ENCODE measurements around the gene IFT57. TPM values are rescaled to one million over a fixed set of nuclear protein-coding genes. Genes with fewer than 3 reads are reported as not detected.

The IFT57 gene
- total and polyA plus RNA-seq, 10 of the 15 experiments (the other 5 are each of a cell fraction or from before 2014, with no cell fraction given) = 1.8 to 25.0 (median 7.5) TPM

DNA sequence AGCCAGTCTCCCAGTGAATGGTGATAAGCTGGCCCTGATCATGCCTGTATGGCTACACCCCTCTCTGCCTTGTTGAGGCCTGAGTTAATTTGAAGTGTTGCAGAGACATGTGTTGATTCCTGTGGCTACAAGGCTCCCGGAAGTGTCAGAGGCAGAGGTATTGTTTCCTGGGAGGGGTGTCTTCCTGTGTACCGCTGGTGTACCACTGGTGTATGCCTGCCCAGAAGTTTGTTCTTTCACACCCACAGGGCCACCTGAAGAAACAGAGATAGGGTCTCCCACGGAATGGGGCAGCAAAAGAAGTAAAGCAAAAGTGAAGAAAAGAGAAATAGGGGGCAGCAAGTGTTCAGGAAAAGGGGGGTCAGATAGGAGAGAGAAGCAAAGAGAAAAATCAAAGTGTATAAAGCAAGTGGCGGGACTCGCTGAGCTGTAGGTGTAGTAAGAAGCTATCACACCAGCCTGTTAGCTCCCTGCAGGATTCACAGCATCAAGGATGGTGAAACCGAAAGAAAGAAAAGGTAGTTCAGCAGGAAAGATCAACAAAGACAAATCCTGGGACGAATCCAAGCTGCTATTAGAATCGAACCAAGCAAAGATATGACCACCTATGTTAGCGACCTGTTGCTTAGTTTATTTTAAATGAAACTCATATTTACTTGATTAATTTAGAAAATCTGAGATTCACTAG lies 94.8 kb downstream of the IFT57 start:
- POLR2A ChIA-PET = interaction anchor here (4.8 kb wide), 1 partner anchor 27 kb away, joined by 25 read pairs; no protein-coding TSS in a partner anchor
- BruUV-seq (replicated peaks) = no TSS peak
- H3K9me3 ChIP-seq (replicated peaks; ENCODE audit: control insufficient read depth, insufficient read depth, low read length) = no peaks in the 10 kb centered on the region; the same call in 2 of the 3 replicates
- RAD21 ChIA-PET (ENCODE audit: unreplicated experiment) = interaction anchor here (1.0 to 5.7 kb wide), 6 partner anchors 25 to 278 kb away, joined by 3 to 23 read pairs (median 3); no protein-coding TSS in a partner anchor
- peak overlapping the region; percentile 100 for H3K27ac ChIP-seq (ENCODE audit: control insufficient read depth, insufficient read depth)
- peak; percentile 34 for DNase-seq (ENCODE audit: low read depth, low spot score)
- CTCF ChIA-PET = interaction anchor here (1.0 to 1.9 kb wide), 4 partner anchors 25 to 95 kb away, joined by 3 to 6 read pairs (median 4); no protein-coding TSS in a partner anchor
- no peaks in the 10 kb centered on the region for H3K27me3 ChIP-seq (replicated peaks in 1 of 2; ENCODE audit: control insufficient read depth in 2 of 2, insufficient read depth in 2 of 2, low read length in 1 of 2)
- peaks cover 0 to 8% of the 10 kb centered on the region in 2 experiments; a peak in 1 of 4 replicates for H3K36me3 ChIP-seq (ENCODE audit: control insufficient read depth in 2 of 2, insufficient read depth in 2 of 2, low read length in 1 of 2)
- peak overlapping the region; percentile 96 for H3K9ac ChIP-seq (ENCODE audit: control insufficient read depth, insufficient read depth, low read length)
- 28% methylated on average over 9 of the region's 9 CpGs for WGBS (ENCODE audit: insufficient coverage, insufficient replicate concordance, low lambda C conversion rate, missing lambda C conversion rate)
- H4K20me1 ChIP-seq (ENCODE audit: control insufficient read depth, insufficient read depth) = no peaks in the 10 kb centered on the region
- peak overlapping the region; percentile 98 for H3K4me2 ChIP-seq (ENCODE audit: control insufficient read depth, insufficient read depth)
- no peak overlapping the region; the same call in 1 of the 2 replicates for H2AFZ ChIP-seq (ENCODE audit: control insufficient read depth, low read depth, low read length)
- peak overlapping the region; percentile 70 for H3K4me3 ChIP-seq
- peaks cover 75% of the 10 kb centered on the region for H3K79me2 ChIP-seq (ENCODE audit: control insufficient read depth, insufficient read depth, low read length)
- in situ Hi-C loops (cut with MboI) = no loop called here
- peak; percentile 10 for ATAC-seq
- peak; percentile 62 for FAIRE-seq
- intact Hi-C loops (cut with micrococcal nuclease; ENCODE audit: unreplicated experiment) = loop anchor here (10.0 kb wide), 1 partner anchor 273 kb away; no protein-coding TSS in a partner anchor
- SMC1A ChIA-PET (ENCODE audit: uncharacterized antibody, unreplicated experiment) = interaction anchor here (1.1 to 4.7 kb wide), 15 partner anchors 26 to 282 kb away, joined by 3 to 34 read pairs (median 4); no protein-coding TSS in a partner anchor
- peaks cover 52% of the 10 kb centered on the region for H3K4me1 ChIP-seq (ENCODE audit: control insufficient read depth, insufficient read depth, low read length)
- TF ChIP-seq RUNX3 (IDR thresholded peaks at IDR 0.05; ENCODE audit: low read length) = peak; percentile 53
- TF ChIP-seq POU2F2 (IDR thresholded peaks at IDR 0.05; ENCODE audit: borderline replicate concordance, low read depth, low read length) = 0 out of 3 replicates have a peak, but pooled peaks have one; percentile 9
- no peak for TF ChIP-seq NFYA (IDR thresholded peaks at IDR 0.05; ENCODE audit: borderline replicate concordance, low read depth, low read length)
- TF ChIP-seq HCFC1 (IDR thresholded peaks at IDR 0.05; ENCODE audit: low read length) = no peak
- peak; percentile 64 for TF ChIP-seq POLR2AphosphoS5 (IDR thresholded peaks at IDR 0.05; ENCODE audit: low read length)
- TF ChIP-seq FOXK2 (IDR thresholded peaks at IDR 0.05) = no peak
- 0 out of 2 replicates have a peak, but pooled peaks have one; percentile 32 for TF ChIP-seq EED (IDR thresholded peaks at IDR 0.05; ENCODE audit: low read depth)
- 0 out of 2 replicates have a peak, but pooled peaks have one; percentile 28 for TF ChIP-seq PKNOX1 (IDR thresholded peaks at IDR 0.05)
- no peak for TF ChIP-seq CREM (IDR thresholded peaks at IDR 0.05; ENCODE audit: low read depth)
- TF ChIP-seq IRF3 (IDR thresholded peaks at IDR 0.05) = no peak
- TF ChIP-seq, protein P1, sequence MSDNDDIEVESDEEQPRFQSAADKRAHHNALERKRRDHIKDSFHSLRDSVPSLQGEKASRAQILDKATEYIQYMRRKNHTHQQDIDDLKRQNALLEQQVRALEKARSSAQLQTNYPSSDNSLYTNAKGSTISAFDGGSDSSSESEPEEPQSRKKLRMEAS (IDR thresholded peaks at IDR 0.05; ENCODE audit: low read depth, low read length) = no peak; the same call in 1 of the 2 replicates
- peak in 1 of 2 experiments; percentile 58; a peak in 1 of 4 replicates for TF ChIP-seq ETV6 (conservative IDR thresholded peaks at IDR 0.05 in 1 of 2, IDR thresholded peaks at IDR 0.05 in 1 of 2; ENCODE audit: borderline replicate concordance in 1 of 2, low read depth in 1 of 2)
- TF ChIP-seq, protein P2, sequence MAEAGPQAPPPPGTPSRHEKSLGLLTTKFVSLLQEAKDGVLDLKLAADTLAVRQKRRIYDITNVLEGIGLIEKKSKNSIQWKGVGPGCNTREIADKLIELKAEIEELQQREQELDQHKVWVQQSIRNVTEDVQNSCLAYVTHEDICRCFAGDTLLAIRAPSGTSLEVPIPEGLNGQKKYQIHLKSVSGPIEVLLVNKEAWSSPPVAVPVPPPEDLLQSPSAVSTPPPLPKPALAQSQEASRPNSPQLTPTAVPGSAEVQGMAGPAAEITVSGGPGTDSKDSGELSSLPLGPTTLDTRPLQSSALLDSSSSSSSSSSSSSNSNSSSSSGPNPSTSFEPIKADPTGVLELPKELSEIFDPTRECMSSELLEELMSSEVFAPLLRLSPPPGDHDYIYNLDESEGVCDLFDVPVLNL (IDR thresholded peaks at IDR 0.05; ENCODE audit: low read depth, low read length) = no peak
- 0 out of 2 replicates have a peak, but pooled peaks have one; percentile 19 for TF ChIP-seq WRNIP1 (IDR thresholded peaks at IDR 0.05; ENCODE audit: borderline replicate concordance, low read depth, low read length)
- TF ChIP-seq NFIC (IDR thresholded peaks at IDR 0.05; ENCODE audit: low read depth, low read length) = 0 out of 2 replicates have a peak, but pooled peaks have one; percentile 38
- TF ChIP-seq BCL3 (IDR thresholded peaks at IDR 0.05; ENCODE audit: borderline replicate concordance, insufficient read depth, low read depth, low read length, poor library complexity, severe bottlenecking) = no peak
- peak; percentile 82; the same call in 1 of the 2 replicates for TF ChIP-seq MXI1 (IDR thresholded peaks at IDR 0.05; ENCODE audit: low read depth, low read length)
